Gastrocnemius medialis (tissue), 4 donors: Measurements from ENCODE around the gene PLA2G4A.

ENCODE experiments used
- CTCF ChIP-seq, 5 experiments: fragments of 450-650 bp in 3 of 5; fragments of 200-600 bp in 2 of 5; sonication (generic) in 2 of 5; IDR thresholded peaks in 4 of 5; conservative IDR thresholded peaks in 1 of 5; 1 replicate in 4 of 5; 2 replicates in 1 of 5; pipeline ENCODE4 v1.5.1; 2016 to 2019; ENCODE audit warnings: antibody characterized with exemption in 5 of 5, mild to moderate bottlenecking in 3 of 5, moderate library complexity in 3 of 5
- POLR2A ChIP-seq, 2 donors: fragments of 450-650 bp; IDR thresholded peaks; one replicate each; pipeline ENCODE4 v1.6.1; 2017; ENCODE audit warnings: antibody characterized with exemption in 2 of 2, mild to moderate bottlenecking in 2 of 2, moderate library complexity in 2 of 2

- no peak for TF ChIP-seq POLR2A (IDR thresholded peaks at IDR 0.05)
- no peak for TF ChIP-seq CTCF (IDR thresholded peaks at IDR 0.05 in 4 of 5, conservative IDR thresholded peaks at IDR 0.05 in 1 of 5)
These were observed 67.5 kb downstream of the PLA2G4A start for GRCh38 chr1:186896211-186896610.
